Cerebellar cortex (tissue), 1 donor: ENCODE data around the gene ZNF343.
A peak's percentile ranks its signal among the peaks of the same experiment; 100 is the strongest.
"Not testable (repeated sequence)": the region's sequence is repeated elsewhere in the genome, so short reads cannot be mapped to it uniquely, and the experiment has no call there.

Source experiments
- DNase-seq: peaks from one replicate; pipeline ENCODE4 v3.0.0-alpha.2; 2015; ENCODE audit warnings: low spot score

The ZNF343 gene

DNA sequence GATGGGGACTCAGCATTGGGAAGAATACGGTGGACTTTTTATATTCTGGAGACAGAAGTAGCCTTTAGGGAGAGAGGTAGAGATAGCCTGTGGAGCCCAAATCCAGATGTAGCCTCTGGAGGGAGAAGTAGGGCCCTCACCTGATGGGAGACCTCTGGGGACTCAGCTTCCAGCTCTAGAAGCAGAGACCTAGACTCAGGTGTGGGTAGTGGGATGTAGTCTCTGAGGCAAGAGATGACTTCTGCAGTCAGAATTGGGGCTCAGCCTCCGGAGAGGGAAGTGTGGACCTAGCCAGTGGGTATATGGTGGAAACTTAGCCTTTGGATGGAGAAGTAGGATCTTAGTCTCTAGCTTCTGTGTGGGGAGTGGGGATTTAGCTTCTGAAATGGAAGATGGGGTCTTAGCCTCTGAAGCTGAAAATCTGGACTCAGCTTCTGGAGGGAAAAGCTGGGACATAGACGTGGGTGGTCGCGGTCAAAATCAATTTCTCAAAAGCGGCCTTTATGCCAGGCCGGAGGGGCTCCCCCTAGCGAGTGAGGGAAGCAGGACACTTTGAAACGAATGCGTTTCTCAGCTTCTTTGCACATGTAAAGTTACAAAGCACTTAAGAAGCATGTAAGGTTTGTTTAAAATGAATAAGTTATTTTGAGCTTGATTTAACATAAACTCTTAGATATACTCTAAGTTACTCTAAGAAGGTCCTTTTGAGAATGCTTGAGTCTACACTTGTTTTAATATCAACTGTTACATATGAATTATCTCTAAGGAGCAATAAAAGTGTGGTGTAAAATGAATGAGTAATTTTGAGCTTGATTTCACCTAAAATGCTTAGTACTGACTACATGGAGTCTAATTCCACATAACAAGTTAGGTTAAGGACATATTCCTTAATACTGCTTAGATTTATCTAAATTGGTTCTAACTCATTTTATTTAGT lies 12.9 kb upstream of the ZNF343 start:
- peak; percentile 51 for DNase-seq

DNA sequence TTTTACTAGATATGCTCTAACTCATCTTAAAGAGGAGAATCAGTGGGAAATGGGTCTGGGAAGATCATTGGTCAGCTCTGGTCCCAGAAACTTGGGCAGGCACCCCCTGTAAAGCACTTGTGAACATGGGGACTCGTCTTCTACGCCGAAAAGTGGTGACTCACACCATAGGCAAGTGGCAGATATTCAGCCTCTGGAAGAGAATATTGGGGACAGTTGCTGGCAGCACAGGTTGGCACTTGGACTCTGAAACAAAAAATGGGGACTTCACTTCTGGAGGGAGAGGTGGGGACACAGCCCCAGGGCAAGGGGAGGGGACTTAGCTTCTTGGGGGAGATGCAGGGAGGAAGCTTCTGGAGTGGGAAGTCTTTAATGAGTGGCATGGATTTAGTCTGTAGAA lies 11.9 kb upstream of the ZNF343 start:
- DNase-seq: no peak

DNA sequence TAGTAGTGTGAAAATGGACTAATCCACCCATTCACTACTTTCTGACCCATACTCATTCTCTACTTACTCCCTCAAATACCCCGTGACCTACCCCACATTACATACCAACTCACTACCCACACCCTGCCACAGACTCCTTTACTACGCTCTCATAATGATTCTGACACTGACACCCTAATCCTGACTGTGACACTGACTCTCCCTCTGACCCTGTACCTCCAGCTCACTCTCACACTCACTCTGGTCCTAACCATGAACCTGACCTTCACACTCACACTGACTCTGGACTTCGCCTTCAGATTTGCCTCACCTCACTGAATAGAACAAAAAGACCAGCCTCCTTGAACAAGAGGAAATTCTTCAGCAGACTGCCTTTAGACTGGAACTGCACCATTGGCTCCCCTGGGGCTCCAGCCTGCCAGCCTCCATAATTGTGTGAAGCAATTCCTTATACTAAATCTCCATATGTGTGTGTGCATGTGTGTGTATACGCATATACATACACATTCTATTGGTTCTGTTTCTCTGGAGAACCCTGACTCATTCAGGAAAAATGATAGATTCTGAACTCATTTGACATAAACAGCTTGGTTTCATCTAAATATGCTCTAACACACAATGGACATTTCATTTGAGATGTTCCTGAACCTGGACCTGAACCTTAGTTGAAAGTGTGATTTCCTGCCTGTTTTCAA lies 10.5 kb upstream of the ZNF343 start:
- DNase-seq: no peak

DNA sequence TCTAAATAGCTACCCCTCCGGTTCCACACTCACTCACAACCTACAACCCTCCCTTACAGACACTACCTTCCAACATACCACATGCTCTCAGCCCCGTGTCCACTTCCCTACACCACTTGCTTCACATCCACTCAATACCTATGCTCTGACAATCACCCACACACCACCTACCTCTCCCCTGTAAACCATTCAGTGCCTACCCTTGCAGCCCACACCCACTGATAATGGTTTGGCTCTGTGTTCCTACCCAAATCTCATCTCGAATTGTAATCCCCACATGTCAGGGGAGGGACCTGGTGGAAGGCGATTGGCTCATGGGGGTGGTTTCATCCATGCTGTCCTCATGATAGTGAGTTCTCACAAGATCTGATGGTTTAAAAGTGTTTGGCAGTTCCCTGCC lies 9.8 kb upstream of the ZNF343 start:
- DNase-seq: no peak

DNA sequence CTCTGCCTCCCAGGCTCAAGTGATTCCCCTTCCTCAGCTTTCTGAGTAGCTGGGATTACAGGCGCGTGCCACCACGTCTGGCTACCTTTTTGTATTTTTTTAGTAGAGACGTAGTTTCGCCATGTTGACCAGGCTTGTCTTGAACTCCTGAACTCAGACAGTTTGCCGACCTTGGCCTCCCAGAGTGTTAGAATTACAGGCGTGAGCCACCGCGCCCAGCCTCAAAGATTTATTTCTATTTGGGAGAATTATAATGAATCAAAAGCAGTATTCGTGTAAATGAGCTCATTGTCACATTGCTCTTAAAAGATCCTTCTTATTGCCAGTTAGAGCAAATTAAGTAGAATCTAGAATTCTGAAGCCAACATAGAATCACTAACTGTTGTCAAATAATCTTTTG lies 9.4 kb upstream of the ZNF343 start:
- no peak for DNase-seq

DNA sequence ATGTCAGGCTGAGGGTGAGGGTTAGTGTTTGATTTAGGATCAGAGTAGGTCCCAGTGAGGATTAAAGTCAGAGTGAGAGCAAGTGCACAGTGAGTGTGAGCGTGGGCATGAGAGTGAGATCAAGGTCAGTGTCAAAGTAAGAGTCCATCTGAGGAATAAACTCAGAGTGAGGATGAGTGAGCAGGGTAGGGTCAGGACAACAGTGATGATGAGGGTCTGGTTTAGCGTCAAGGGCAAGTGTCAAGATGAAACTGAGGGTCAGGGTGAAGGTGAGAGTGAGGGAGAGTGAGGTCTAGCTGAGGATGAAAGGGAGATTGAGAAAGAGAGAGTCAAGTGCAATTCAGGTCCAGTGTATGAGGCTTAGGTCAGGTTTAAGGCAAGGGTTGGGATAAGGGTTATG lies 7.7 kb upstream of the ZNF343 start:
- no peak for DNase-seq

DNA sequence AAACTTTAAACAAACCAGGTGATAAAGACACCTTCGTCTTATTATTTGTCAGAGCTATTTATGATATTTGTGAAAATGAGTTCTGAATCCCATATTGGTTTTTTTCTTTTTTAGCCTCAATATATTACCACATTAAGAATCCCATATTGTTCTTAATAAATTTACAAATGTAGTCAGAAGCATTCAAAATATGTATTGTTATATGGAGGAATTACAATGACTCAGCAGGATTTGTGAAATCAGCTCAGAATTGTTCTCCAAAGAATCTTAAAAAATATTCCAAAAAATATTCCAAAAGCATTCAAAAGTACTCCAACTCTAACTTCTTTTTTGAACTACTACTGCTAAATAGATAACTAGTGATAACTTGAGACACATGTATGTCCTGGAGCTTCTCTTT lies 6.5 kb upstream of the ZNF343 start:
- DNase-seq: no peak

DNA sequence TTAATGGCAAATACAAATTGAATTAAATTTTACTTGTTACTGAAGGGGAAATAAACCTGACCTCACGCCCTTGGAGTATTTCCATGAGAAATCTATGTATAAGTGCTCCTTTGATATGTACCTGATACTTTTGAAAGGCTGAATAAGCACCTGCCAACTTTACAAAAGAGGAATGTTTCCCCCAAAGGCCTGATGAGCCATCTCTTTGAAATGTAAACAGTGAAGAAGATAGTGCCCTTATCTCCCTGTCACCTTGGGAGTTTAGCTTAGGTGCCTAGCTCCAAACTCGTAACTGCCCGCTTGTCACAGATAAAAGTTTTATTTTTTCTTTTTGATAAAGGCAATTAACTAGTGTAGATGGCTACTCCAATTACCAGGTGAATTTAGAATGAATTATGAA lies 1.1 kb upstream of the ZNF343 start:
- no peak for DNase-seq

DNA sequence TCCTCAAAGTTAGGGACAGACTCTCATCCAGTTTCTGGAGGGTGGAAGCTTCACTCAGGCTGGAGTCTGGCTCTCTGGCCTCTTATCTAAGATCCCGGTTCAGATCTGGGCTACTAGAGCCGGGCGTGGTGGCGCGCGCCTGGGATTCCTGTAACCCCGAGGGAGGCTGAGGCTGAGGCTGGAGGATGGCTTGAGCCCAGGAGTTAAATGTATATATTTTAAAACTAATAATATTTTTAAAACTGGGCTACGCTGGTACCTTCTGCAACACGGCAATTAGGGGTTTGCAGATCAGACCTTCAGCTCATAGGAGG lies 710 bp upstream of the ZNF343 start:
- no peak for DNase-seq

DNA sequence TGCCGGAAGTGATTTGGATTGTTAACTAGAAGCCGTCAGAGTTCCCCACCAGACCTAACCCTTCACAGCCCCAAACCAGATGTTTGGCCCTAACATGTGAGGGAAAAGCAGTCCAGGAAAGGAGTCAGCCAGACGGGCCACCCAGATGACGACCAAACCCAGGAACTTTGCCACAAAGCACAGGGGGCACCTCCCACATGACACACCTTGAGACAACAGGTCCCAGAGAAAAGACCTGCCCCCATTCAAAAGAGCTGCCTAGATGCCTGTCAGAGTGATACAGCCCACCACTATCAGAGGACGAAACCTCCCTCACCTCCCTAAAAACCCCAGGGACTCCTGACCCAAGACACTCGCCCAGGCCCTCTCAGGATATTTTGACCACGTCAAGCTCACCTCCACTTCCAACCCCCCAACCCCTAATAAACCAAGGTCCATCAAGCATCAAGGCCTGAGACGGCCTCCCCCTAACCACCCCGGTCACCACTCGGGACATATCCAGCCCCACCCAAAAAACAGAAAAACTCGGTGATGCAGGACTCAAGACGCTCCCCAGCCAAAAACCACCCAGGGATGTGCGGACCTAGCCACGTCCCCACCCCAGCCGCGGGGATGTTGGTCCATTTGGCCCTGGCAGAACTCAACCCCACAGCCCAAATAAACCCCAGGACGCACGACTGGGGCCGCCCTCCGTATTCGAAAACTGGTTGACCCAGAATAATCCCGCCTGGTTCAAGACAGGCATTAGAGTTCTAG lies 662 bp downstream of the ZNF343 start:
- DNase-seq: no peak

DNA sequence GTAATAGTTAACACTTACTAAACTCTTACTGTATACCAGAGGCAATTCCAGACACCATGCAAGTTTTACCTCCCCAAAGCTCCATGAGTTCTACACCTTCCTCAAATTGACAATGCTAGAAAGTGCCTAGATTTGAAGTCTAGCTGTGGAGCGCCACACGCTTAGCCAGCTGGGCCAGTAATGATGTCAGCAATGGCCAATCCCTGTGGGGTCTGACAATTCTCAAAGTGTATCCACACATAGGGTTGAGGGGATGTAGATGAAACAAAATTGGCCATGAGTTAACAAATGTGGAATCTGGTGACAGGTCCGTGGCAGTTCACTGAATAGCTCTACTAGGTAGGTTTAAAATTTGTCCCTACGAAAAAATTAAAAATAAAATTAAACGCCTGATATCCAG lies 1.3 kb downstream of the ZNF343 start:
- no peak for DNase-seq

DNA sequence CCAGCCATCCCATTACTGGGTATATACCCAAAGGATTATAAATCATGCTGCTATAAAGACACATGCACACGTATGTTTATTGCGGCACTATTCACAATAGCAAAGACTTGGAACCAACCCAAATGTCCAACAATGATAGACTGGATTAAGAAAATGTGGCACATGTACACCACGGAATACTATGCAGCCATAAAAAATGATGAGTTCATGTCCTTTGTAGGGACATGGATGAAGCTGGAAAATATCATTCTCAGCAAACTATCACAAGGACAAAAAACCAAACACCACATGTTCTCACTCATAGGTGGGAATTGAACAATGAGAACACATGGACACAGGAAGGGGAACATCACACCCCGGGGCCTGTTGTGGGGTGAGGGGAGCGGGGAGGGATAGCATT lies 2.3 kb downstream of the ZNF343 start:
- DNase-seq: not testable (repeated sequence)

DNA sequence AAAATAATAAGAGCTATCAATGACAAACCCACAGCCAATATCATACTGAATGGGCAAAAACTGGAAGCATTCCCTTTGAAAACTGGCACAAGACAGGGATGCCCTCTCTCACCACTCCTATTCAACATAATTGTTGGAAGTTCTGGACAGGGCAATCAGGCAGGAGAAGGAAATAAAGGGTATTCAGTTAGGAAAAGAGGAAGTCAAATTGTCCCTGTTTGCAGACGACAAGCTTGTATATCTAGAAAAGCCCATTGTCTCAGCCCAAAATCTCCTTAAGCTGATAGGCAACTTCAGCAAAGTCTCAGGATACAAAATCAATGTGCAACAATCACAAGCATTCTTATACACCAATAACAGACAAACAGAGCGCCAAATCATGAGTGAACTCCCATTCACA lies 3.9 kb downstream of the ZNF343 start:
- not testable (repeated sequence) for DNase-seq

DNA sequence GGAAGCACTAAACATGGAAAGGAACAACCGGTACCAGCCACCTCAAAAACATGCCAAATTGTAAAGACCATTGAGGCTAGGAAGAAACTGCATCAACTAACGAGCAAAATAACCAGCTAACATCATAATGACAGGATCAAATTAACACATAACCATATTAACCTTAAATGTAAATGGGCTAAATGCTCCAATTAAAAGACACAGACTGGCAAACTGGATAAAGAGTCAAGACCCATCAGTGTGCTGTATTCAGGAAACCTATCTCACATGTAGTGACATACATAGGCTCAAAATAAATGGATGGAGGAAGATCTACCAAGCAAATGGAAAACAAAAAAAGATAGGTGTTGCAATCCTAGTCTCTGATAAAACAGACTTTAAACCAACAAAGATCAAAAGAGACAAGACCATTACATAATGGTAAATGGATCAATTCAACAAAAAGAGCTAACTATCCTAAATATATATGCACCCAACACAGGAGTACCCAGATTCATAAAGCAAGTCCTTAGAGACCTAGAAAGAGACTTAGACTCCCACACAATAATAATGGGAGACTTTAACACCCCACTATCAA lies 5.8 kb downstream of the ZNF343 start:
- DNase-seq: not testable (repeated sequence)

DNA sequence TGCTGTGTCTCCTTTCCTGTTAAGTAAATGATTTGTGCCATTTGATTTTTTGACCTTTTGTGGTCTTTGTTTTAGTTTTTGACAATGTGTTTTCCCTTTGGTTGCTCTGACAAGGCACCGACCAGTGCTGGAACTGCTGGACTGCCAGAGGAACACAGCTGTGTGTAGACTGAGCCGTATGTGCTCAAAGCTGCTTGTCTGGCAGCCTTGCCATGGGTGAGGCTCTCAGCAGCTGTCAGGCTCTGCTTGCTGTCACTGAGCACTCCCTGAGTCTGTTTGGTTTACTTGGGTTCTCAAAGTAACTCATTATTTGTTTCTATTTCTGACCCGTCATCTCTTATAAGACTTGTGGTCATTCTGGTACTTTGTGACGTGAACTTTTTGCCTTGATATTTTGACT lies 23.1 kb downstream of the ZNF343 start:
- no peak for DNase-seq

DNA sequence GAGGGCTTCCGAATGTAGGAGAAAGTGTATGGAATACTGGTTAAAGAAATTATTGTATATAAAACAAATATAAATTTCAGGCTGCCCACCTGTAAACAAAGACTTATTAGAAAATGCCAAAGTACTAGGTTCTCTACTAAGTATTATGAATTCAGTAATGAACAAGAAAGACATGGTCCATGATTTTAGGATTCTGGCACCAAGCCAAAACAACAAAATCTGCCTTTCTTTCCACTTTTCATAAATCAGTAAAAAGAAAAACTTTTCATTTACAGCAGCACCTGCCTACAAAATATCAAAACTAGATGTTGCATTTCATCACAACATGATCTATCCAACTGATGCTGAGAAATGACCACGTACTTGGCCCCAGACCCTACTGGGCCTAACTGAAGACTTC lies 23.6 kb downstream of the ZNF343 start:
- DNase-seq: no peak

DNA sequence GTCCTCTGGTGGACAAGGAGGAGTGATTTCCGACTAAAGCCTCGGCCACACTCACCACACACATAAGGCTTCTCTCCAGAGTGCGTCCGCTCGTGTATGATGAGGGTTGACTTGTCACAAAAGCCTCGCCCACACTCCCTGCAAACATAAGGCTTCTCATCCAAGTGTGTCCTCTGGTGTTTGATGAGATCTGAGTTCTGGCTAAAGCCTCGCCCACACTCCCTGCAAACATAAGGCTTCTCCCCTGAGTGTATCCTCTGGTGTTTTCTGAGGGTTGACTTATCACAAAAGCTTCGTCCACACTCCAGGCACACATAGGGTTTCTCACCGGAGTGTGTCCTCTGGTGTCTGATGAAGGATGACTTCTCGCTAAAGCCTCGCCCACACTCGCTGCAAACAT lies 25.2 kb downstream of the ZNF343 start:
- DNase-seq: no peak

DNA sequence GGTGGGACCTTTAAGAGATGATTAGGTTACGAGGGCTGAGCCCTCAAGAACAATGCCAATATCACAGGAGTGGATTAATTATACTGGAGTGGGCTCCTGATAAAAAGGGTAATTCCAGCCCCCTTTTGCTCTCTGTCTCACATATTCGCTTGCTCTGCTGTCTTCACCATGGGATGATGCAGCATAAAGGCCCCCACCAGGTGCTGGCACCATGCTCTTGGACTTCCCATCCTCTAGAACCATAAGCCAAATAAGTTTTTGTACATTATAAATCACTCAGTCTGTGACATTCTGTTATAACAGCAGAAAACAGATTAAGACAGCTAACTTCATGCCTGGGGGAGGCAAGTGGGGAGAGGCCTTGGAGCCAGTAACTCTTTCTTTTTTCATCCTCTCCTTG lies 28.3 kb downstream of the ZNF343 start:
- no peak for DNase-seq

DNA sequence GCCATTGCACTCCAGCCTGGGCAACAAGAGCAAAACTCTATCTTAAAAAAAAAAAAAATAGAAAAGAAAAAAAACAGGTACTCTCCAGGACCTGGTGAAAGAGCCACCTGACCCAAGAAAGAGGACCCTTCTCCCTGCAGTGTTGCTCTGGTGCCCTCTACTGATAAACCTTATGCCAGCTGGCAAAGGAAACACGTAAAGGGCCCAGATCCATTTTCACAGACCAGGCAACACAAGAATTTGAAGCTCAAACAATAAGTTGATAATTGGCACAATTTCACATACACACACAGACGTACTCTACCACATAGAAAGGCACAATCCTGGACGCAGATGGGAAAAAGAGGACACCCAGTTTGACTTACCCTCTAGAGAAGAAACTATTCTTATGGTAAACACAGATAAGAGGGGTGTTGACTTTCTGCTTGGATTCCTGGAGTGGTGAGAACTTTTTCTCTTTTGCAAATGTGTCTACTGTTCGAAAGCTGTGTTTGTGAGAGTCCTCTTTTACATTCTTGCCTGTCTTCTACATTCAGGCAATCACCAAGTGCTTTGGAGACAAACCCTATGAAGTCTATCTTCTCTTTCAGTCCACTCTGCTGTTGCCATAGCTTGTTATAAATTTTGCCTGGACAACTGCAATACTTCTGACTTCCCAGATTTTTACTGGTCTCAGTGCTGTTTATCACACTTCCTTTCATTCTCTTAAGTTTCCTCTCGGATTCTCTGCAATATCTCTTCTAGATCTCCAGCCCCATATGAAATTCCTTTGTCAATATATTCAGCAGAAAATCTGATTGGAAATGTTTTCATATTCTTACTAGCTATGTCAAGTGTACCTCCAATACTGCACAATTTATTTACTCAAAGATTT lies 31.7 kb downstream of the ZNF343 start:
- no peak for DNase-seq

DNA sequence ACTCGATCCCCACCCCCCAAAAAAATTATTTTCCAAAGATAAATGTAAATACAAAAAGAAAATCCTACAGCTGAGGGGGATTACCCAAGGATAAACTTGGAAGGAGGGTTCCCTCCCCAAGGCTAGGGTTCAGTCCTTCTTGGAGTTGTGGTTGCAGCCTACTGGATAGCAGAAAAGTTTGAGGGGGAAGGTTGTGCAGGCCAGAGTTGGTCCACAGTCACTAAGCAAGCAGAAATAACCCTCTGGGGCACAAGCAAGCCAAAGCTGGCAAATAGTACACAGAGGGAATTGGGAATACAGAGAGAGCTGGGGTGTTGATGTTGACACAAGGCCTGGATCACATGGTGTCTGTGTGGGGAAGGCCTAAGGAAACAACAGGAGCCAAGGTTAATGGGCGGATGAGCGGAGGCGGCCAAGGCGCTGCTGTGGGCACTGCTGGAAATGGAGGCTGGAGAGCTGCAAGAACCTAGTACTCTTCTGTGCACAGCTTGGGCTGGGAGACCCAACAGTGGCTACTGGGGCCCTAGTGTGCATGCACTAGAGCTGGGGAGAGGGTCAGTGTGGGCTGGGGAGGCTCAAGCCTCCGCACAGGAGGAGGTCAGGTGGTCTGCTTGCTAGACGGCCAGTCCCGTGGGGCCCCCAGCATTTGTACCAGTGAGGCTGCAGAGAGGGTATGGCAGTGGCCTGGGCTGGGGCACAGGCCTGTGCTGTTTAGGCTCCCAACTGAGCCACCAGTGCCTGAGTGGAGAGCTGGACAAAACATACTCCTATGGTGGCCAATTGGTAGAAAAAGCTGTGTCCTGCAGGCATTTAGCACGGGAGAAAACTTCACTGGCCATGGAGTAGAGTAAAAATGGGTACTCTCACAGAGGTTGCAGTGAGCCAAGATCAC lies 32.6 kb downstream of the ZNF343 start:
- no peak for DNase-seq

DNA sequence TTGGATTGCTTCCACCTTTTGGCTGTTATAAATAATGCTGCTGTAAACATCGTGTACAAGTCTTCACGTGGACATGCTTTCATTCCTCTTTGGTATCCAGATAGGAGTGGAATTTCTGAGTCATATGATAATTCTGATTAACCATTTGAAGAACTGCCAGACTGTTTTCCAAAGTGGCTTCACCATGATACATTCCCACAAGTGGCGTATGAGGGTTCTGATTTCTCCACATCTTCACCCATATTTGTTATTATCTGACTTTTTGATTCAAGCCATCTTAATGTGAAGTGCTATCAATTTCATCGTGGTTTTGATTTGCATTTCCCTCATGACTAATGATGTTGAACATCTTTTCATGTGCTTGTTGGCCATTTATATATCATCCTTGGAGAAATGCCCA lies 35.2 kb downstream of the ZNF343 start:
- no peak for DNase-seq
